HL-60 (cell line): ENCODE results near the gene DIS3L2.
A peak's percentile ranks its signal among the peaks of the same experiment; 100 is the strongest.

Source experiments
- DNase-seq, 2 experiments: peaks; one replicate each; pipeline ENCODE4 v3.0.0-alpha.2; 2010 to 2020; ENCODE audit warnings: low read depth in 1 of 2, low spot score in 1 of 2
- H3K27ac ChIP-seq: fragments of 250-450 bp; sonication (Bioruptor Pico); replicated peaks from 2 replicates; pipeline ENCODE4 v1.5.1; 2020; ENCODE audit warnings: mild to moderate bottlenecking, moderate library complexity
- H3K27me3 ChIP-seq: fragments of 250-450 bp; sonication (Bioruptor Pico); 2 replicates; pipeline ENCODE4 v1.5.1; 2021; ENCODE audit warnings: mild to moderate bottlenecking, moderate library complexity; ENCODE audit not compliant: insufficient read depth, poor library complexity, severe bottlenecking
- H3K4me3 ChIP-seq: replicated peaks from 2 replicates; pipeline ENCODE4 v1.5.1; 2011; ENCODE audit warnings: mild to moderate bottlenecking, control low read depth, low read length; ENCODE audit not compliant: insufficient read depth
- GABPA ChIP-seq: IDR thresholded peaks from 2 replicates; pipeline ENCODE4 v1.6.1; 2012; ENCODE audit warnings: low read depth
- POLR2AphosphoS5 ChIP-seq: IDR thresholded peaks from 2 replicates; pipeline ENCODE4 v1.6.1; 2012; ENCODE audit warnings: low read depth
- SPI1 ChIP-seq: IDR thresholded peaks from 2 replicates; pipeline ENCODE4 v1.6.1; 2012; ENCODE audit warnings: low read depth, mild to moderate bottlenecking, borderline replicate concordance
- TF ChIP-seq, protein P1 (sequence below): IDR thresholded peaks from 2 replicates; pipeline ENCODE4 v1.6.1; 2012; ENCODE audit warnings: low read depth; ENCODE audit not compliant: insufficient replicate concordance
- TF ChIP-seq, protein P2 (sequence below): IDR thresholded peaks from one replicate; pipeline ENCODE4 v1.5.1; 2011; ENCODE audit warnings: low read length, control low read depth, inconsistent platforms; ENCODE audit not compliant: insufficient read depth

Gene DIS3L2

DNA sequence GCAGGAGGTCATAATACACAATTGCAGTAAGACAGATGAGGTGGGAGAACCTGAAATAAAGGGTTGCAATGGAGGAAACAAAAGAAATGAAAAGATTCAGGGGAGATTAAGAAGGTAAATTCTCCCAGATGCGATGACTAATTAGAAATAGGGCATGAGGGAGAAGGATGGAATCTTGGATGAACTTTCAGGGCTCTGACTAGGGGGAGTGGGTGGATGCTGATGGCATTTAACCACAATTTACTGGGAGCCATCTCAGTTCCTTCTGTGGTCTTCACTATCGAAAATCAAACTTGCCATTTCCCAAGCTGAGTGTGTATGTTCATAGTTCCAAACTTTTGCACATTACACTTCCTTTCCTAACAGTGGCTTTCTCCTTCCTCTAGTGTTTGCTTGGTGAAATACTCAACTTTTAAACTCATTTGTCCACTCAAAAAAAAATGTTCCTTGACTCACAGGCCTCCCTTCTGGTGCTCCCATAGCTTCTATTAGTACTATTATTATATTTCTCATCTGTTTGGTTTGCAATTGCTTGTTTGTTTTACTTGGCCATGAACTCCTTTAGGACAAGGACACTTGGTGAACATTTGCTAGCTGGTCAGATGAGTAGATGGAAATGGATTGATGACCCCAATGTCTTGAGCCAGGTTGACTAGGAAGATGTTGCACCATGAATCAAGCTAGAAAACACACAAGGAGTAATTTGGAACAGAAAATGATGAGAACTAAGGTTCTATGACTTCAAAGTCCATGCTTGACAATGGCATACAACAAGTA lies 178.5 kb downstream of the DIS3L2 start:
- no peak overlapping the region for H3K27ac ChIP-seq
- DNase-seq, result no peak
- TF ChIP-seq GABPA (no peak), SPI1 (no peak), POLR2AphosphoS5 (no peak)
- TF ChIP-seq, protein P1, sequence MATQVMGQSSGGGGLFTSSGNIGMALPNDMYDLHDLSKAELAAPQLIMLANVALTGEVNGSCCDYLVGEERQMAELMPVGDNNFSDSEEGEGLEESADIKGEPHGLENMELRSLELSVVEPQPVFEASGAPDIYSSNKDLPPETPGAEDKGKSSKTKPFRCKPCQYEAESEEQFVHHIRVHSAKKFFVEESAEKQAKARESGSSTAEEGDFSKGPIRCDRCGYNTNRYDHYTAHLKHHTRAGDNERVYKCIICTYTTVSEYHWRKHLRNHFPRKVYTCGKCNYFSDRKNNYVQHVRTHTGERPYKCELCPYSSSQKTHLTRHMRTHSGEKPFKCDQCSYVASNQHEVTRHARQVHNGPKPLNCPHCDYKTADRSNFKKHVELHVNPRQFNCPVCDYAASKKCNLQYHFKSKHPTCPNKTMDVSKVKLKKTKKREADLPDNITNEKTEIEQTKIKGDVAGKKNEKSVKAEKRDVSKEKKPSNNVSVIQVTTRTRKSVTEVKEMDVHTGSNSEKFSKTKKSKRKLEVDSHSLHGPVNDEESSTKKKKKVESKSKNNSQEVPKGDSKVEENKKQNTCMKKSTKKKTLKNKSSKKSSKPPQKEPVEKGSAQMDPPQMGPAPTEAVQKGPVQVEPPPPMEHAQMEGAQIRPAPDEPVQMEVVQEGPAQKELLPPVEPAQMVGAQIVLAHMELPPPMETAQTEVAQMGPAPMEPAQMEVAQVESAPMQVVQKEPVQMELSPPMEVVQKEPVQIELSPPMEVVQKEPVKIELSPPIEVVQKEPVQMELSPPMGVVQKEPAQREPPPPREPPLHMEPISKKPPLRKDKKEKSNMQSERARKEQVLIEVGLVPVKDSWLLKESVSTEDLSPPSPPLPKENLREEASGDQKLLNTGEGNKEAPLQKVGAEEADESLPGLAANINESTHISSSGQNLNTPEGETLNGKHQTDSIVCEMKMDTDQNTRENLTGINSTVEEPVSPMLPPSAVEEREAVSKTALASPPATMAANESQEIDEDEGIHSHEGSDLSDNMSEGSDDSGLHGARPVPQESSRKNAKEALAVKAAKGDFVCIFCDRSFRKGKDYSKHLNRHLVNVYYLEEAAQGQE, result no peak
- TF ChIP-seq, protein P2, sequence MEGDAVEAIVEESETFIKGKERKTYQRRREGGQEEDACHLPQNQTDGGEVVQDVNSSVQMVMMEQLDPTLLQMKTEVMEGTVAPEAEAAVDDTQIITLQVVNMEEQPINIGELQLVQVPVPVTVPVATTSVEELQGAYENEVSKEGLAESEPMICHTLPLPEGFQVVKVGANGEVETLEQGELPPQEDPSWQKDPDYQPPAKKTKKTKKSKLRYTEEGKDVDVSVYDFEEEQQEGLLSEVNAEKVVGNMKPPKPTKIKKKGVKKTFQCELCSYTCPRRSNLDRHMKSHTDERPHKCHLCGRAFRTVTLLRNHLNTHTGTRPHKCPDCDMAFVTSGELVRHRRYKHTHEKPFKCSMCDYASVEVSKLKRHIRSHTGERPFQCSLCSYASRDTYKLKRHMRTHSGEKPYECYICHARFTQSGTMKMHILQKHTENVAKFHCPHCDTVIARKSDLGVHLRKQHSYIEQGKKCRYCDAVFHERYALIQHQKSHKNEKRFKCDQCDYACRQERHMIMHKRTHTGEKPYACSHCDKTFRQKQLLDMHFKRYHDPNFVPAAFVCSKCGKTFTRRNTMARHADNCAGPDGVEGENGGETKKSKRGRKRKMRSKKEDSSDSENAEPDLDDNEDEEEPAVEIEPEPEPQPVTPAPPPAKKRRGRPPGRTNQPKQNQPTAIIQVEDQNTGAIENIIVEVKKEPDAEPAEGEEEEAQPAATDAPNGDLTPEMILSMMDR, result no peak

DNA sequence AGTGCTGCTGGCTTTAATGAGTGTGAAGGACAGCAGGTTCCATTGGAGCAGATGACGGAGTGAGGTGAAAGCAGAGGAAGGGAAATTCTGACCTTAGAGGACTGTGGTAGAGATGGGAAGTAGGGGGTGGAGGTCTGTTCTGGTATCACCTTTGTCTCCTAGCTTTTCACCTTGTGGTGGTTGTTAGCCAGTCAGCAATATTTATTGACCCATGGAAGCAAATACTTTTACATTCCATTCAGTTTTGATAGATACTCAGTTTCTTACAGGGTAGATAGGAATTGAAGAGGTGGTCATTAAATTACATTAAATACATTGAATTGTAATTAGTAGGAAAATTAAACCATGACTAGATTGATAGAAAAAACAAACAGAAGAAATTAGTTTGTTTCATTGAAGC lies 180.1 kb downstream of the DIS3L2 start:
- Histone ChIP-seq H3K27me3 (no peaks in the 10 kb centered on the region), H3K27ac (no peak overlapping the region), H3K4me3 (no peak overlapping the region)
- TF ChIP-seq, protein P2, result no peak
- TF ChIP-seq GABPA (no peak), POLR2AphosphoS5 (no peak), SPI1 (no peak)
- TF ChIP-seq, protein P1, result no peak
- DNase-seq, result no peak

More for the DNA sequence above, 178.5 kb downstream of the DIS3L2 start:
- no peak overlapping the region for H3K4me3 ChIP-seq
- H3K27me3 ChIP-seq, result no peaks in the 10 kb centered on the region

DNA sequence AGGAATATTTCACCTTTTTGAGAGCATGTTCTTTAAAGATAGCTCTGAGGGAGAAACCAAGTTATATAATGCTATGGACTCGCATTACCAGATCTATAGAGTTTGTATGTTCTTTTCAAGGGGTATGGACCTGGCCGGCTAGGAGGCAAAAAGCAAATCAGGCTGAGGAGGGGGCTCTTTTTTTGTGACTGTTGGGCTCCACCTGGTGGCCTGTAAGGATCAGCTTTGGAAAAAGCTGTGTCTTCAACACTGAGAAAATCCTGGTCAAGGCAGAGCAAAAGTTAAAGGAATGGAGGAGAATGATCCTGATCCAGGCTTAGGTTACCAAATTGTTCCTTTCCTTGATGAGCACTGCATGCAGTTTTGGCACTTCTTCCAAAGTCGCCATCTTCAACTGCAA lies 180.5 kb downstream of the DIS3L2 start:
- DNase-seq, result peak in 1 of 2 experiments; percentile 19

More for the DNA sequence above, 180.5 kb downstream of the DIS3L2 start:
- TF ChIP-seq POLR2AphosphoS5 (no peak), SPI1 (no peak)
- TF ChIP-seq, protein P2, result peak; percentile 22
- Histone ChIP-seq H3K27me3 (no peaks in the 10 kb centered on the region), H3K4me3 (no peak overlapping the region), H3K27ac (no peak overlapping the region)
